Natural killer cell (primary cell): ENCODE data around the gene GTF3A. TPM values are rescaled to one million over a fixed set of nuclear protein-coding genes. Genes with fewer than 3 reads are reported as not detected.

Experiments
- ATAC-seq, 3 donors: fragments of 150-1000 bp in 2 of 3; fragments of 200-7000 bp in 1 of 3; cut with Tn5 transposase; 1 replicate in 1 of 3; 2 replicates in 2 of 3; pipeline ENCODE4 v1.10.0; 2021; ENCODE audit warnings: mild to moderate bottlenecking in 2 of 3, moderate library complexity in 2 of 3
- DNase-seq, 2 donors: peaks; one replicate each; pipeline versions ENCODE4 v3.0.0 to v3.0.0-alpha.2; 2013 to 2021; ENCODE audit warnings: mixed read lengths in 1 of 2
- H3K27ac ChIP-seq: one replicate; pipeline ENCODE4 v1.5.1; 2013; ENCODE audit warnings: mild to moderate bottlenecking, low read length
- H3K27me3 ChIP-seq: one replicate; pipeline ENCODE4 v1.6.1; 2013; ENCODE audit warnings: low read length; ENCODE audit not compliant: control insufficient read depth, insufficient read depth
- H3K36me3 ChIP-seq: one replicate; pipeline ENCODE4 v1.6.1; 2013; ENCODE audit warnings: low read length; ENCODE audit not compliant: control insufficient read depth, insufficient read depth
- H3K4me1 ChIP-seq: one replicate; pipeline ENCODE4 v1.6.1; 2013; ENCODE audit warnings: low read length; ENCODE audit not compliant: control insufficient read depth, insufficient read depth
- H3K4me3 ChIP-seq: one replicate; pipeline ENCODE4 v1.5.1; 2013; ENCODE audit warnings: low read length
- H3K9me3 ChIP-seq: one replicate; pipeline ENCODE4 v1.6.1; 2013; ENCODE audit warnings: low read length; ENCODE audit not compliant: control insufficient read depth, insufficient read depth
- H3K27ac Mint-ChIP-seq, 2 donors: one replicate each; pipeline ENCODE4 v1.8.0; 2022; ENCODE audit warnings: mild to moderate bottlenecking in 2 of 2, mixed read lengths in 2 of 2, moderate library complexity in 1 of 2
- H3K27me3 Mint-ChIP-seq, 2 donors: one replicate each; pipeline ENCODE4 v1.8.0; 2022; ENCODE audit warnings: low read depth in 2 of 2, mixed read lengths in 2 of 2
- H3K36me3 Mint-ChIP-seq: one replicate; pipeline ENCODE4 v1.8.0; 2022; ENCODE audit warnings: mixed read lengths
- H3K4me1 Mint-ChIP-seq, 2 donors: one replicate each; pipeline ENCODE4 v1.8.0; 2022; ENCODE audit warnings: mixed read lengths in 2 of 2
- H3K4me3 Mint-ChIP-seq: one replicate; pipeline ENCODE4 v1.8.0; 2022; ENCODE audit warnings: mild to moderate bottlenecking, moderate library complexity, mixed read lengths
- H3K9me3 Mint-ChIP-seq, 2 donors: one replicate each; pipeline ENCODE4 v1.8.0; 2022; ENCODE audit warnings: mixed read lengths in 2 of 2
- CTCF ChIP-seq: fragments of 200-600 bp; IDR thresholded peaks from one replicate; pipeline ENCODE4 v1.8.0; 2022; ENCODE audit warnings: antibody characterized with exemption
- WGBS: methylation state at CpG from one replicate; pipeline ENCODE4 v1.1.7; 2013; ENCODE audit warnings: missing lambda C conversion rate; ENCODE audit not compliant: insufficient coverage; 5-methylcytosine and 5-hydroxymethylcytosine counted together
- intact Hi-C: fragments of 100-400 bp; cut with micrococcal nuclease; formaldehyde crosslinking; loops from one replicate; pipeline ENCODE4 v1.14.2; 2022
- total RNA-seq, 4 donors: library from RNA; stranded (reverse); fragments of 120-200 nt in 1 of 4; gene quantifications; one replicate each; pipeline versions ENCODE4 v1.2.3 to v1.2.4, GENCODE V29; 2013 to 2022

The GTF3A gene
- total RNA-seq, result 100 to 1,000 TPM; 129 to 132 (median 130) TPM
- total RNA-seq (2013), result 253 TPM

DNA sequence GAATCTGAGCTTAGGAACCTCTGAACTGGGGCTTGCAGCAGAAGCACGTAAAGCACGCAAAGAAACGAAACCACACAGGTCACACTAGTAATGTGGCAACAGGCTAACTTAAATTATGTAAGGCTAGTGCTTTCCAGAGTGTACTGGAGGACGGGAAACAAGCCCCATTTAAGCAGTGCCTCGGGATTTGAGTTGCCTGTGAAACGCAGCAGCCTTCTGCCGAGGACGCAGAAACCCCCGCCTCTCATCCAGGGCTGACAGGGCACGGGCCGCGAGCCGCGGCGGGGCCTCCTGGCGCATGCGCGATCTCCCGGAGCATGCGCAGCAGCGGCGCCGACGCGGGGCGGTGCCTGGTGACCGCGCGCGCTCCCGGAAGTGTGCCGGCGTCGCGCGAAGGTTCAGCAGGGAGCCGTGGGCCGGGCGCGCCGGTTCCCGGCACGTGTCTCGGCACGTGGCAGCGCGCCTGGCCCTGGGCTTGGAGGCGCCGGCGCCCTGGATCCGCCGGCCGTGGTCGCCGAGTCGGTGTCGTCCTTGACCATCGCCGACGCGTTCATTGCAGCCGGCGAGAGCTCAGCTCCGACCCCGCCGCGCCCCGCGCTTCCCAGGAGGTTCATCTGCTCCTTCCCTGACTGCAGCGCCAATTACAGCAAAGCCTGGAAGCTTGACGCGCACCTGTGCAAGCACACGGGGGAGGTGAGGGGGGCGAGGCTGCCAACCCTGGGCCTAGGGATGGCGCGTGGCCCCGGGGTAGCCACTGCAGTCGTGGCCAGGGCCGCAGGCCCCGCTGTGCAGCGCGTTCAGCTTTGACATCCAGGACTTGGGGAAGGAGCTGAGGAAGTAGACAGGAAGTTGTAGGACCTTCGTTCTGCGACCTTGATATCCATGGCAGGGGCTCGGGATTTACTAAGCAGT is at the start of gene GTF3A:
Gene GTF3A, plus strand, starts transcription at position 374 of the 912 bp plus-strand sequence.
- Mint-ChIP-seq H3K4me3 (peak within 1 kb of the TSS; percentile 87), H3K4me1 (peaks cover 40 to 42% of the 10 kb centered on the region in 2 donors), H3K36me3 (no peaks in the 10 kb centered on the region), H3K9me3 (no peaks in the 10 kb centered on the region), H3K27ac (peak within 1 kb of the TSS; percentile 92 to 94), H3K27me3 (no peaks in the 10 kb centered on the region)
- Histone ChIP-seq H3K4me3 (peak within 1 kb of the TSS; percentile 83), H3K36me3 (peaks cover 19% of the 10 kb centered on the region), H3K4me1 (peaks cover 48% of the 10 kb centered on the region), H3K27ac (peak within 1 kb of the TSS; percentile 88), H3K9me3 (no peaks in the 10 kb centered on the region), H3K27me3 (no peaks in the 10 kb centered on the region)
- ATAC-seq (peak; percentile 64 to 83 (median 78)), DNase-seq (peak; percentile 91 to 96)
- WGBS, result 2% methylated on average over 85 of the region's 85 CpGs
- intact Hi-C loops, result loop anchor here (5.0 kb wide), 1 partner anchor 38 kb away; no protein-coding TSS in a partner anchor
- no peak for TF ChIP-seq CTCF

- H3K9me3 ChIP-seq, result no peaks in the 10 kb centered on the region
- H3K4me1 ChIP-seq, result no peaks in the 10 kb centered on the region
- H3K27ac Mint-ChIP-seq, result no peak overlapping the region
- no peaks in the 10 kb centered on the region for H3K36me3 ChIP-seq
- TF ChIP-seq CTCF, result peak; percentile 72
- no peak overlapping the region for H3K27ac ChIP-seq
- peaks cover 6 to 11% of the 10 kb centered on the region in 2 donors for H3K4me1 Mint-ChIP-seq
- no peak overlapping the region for H3K4me3 Mint-ChIP-seq
- no peaks in the 10 kb centered on the region for H3K9me3 Mint-ChIP-seq
- peak; percentile 39 to 77 for DNase-seq
- 0% methylated on average over 7 of the region's 7 CpGs for WGBS
- peak; percentile 79 to 93 (median 83) for ATAC-seq
- no peaks in the 10 kb centered on the region for H3K27me3 ChIP-seq
- H3K27me3 Mint-ChIP-seq, result peaks cover 6 to 7% of the 10 kb centered on the region in 2 donors
- intact Hi-C loops, result loop anchor here (1.0 to 10.0 kb wide), 5 partner anchors 158 to 610 kb away; no protein-coding TSS in a partner anchor
- no peak overlapping the region for H3K4me3 ChIP-seq
- no peaks in the 10 kb centered on the region for H3K36me3 Mint-ChIP-seq
Measured at GRCh38 chr13:27374650-27375049, 49.8 kb upstream of the GTF3A start.

- Mint-ChIP-seq H3K4me1 (peaks cover 0 to 11% of the 10 kb centered on the region in 2 donors), H3K27me3 (peaks cover 6 to 7% of the 10 kb centered on the region in 2 donors), H3K9me3 (no peaks in the 10 kb centered on the region), H3K4me3 (no peak overlapping the region), H3K27ac (no peak overlapping the region), H3K36me3 (no peaks in the 10 kb centered on the region)
- Histone ChIP-seq H3K4me3 (no peak overlapping the region), H3K27me3 (no peaks in the 10 kb centered on the region), H3K9me3 (no peaks in the 10 kb centered on the region), H3K27ac (no peak overlapping the region), H3K4me1 (no peaks in the 10 kb centered on the region), H3K36me3 (no peaks in the 10 kb centered on the region)
- ATAC-seq, result peak; percentile 43 to 53 (median 51)
- peak; percentile 47 to 72 for DNase-seq
- 67% methylated on average over 14 of the region's 15 CpGs for WGBS
- intact Hi-C loops, result loop anchor here (1.0 to 10.0 kb wide), 3 partner anchors 339 to 579 kb away; no protein-coding TSS in a partner anchor
- peak; percentile 80 for TF ChIP-seq CTCF
Measured at GRCh38 chr13:27375686-27376326, 48.6 kb upstream of the GTF3A start.
